ENCODE results near the gene SECISBP2. TPM values are rescaled to one million over a fixed set of nuclear protein-coding genes. Genes with fewer than 3 reads are reported as not detected.

SECISBP2 gene
- total RNA-seq, 1 experiment from 2014 or later, result 41.4 TPM

- Histone ChIP-seq H3K27ac (no peak overlapping the region), H4K20me1 (ENCODE audit: insufficient read depth) (no peaks in the 10 kb centered on the region; the same call in 1 of the 2 replicates), H3K4me1 (replicated peaks; ENCODE audit: insufficient read depth) (no peaks in the 10 kb centered on the region), H2AFZ (no peak overlapping the region), H3K9me2 (ENCODE audit: insufficient read depth) (no peaks in the 10 kb centered on the region), H3K27me3 (ENCODE audit: insufficient read depth, low read depth) (no peaks in the 10 kb centered on the region), H3K4me2 (no peak overlapping the region), H3K36me3 (ENCODE audit: low read depth) (peaks cover 2% of the 10 kb centered on the region; the same call in 1 of the 2 replicates), H3F3A (ENCODE audit: insufficient read depth, low read depth) (no peaks in the 10 kb centered on the region), H3K9me3 (ENCODE audit: insufficient read depth, low read depth) (no peaks in the 10 kb centered on the region), H3K4me3 (no peak overlapping the region), H3K79me2 (ENCODE audit: low read depth) (no peaks in the 10 kb centered on the region)
- no TSS peak for BruUV-seq (replicated peaks)
- no peak for DNase-seq
- TF ChIP-seq CTCF (conservative IDR thresholded peaks at IDR 0.05) (no peak), EZH2 (IDR thresholded peaks at IDR 0.05; ENCODE audit: low read depth) (no peak)
- intact Hi-C loops (cut with micrococcal nuclease; ENCODE audit: unreplicated experiment), result no loop called here
- POLR2A ChIA-PET (ENCODE audit: unreplicated experiment), result interaction anchor here (0.6 kb wide), 1 partner anchor 132 kb away, joined by 5 read pairs; no protein-coding TSS in a partner anchor
- CTCF ChIA-PET, result no interaction called here
Measured at GRCh38 chr9:89387197-89387849, 69.0 kb downstream of the SECISBP2 start.

DNA sequence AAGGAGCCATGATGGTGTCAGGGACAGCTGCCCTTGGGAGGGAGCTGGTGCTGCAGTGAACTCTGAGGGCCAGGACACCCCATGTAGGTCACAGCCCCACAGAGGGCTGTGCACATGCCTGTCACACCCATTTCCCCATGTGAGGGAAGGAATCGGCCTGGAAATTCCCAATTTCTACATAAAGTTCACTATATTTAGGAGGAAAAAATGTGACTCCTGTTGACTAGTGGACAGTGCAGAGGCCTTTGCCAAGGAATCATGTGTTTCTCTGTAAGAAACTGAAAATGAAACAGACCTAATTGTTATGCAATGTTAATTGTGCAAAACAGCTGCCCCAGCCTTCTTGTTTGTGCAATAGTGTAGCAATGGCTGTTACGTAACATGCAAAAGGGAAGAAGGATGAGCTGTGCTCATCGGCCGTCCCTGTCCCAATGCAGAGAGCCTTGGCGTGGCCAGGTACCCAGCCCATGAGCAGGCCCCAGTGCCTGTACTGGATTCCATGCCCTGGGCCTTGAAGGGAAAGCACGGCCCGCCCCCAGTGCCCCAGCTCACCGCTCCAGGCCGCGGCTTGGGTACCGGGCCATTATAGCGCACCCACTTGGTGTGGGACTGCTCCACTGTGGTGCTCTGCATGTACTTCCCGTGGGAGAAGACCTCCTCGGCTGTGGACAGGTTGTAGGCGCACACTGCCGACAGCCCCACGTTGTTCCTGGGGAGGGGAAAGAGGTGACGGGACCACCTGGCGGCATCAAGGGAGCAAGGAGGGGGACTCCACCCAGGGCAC, 70.0 kb downstream of the SECISBP2 start:
- peak in 1 of 2 experiments; percentile 39 for DNase-seq
- H3K27ac ChIP-seq, result no peak overlapping the region
- no peaks in the 10 kb centered on the region for H3K9me3 ChIP-seq (ENCODE audit: insufficient read depth, low read depth)
- TF ChIP-seq CTCF (conservative IDR thresholded peaks at IDR 0.05) (no peak), EZH2 (IDR thresholded peaks at IDR 0.05; ENCODE audit: low read depth) (no peak)
- ChIA-PET POLR2A (ENCODE audit: unreplicated experiment) (interaction anchor here (0.6 kb wide), 1 partner anchor 131 kb away, joined by 5 read pairs; no protein-coding TSS in a partner anchor), CTCF (no interaction called here)
- no peaks in the 10 kb centered on the region for H3K27me3 ChIP-seq (ENCODE audit: insufficient read depth, low read depth)
- no peaks in the 10 kb centered on the region for H3K4me1 ChIP-seq (replicated peaks; ENCODE audit: insufficient read depth)
- no TSS peak for BruUV-seq (replicated peaks)
- H4K20me1 ChIP-seq (ENCODE audit: insufficient read depth), result no peaks in the 10 kb centered on the region; the same call in 1 of the 2 replicates
- peaks cover 2% of the 10 kb centered on the region; the same call in 1 of the 2 replicates for H3K36me3 ChIP-seq (ENCODE audit: low read depth)
- intact Hi-C loops (cut with micrococcal nuclease; ENCODE audit: unreplicated experiment), result no loop called here
- no peaks in the 10 kb centered on the region for H3K9me2 ChIP-seq (ENCODE audit: insufficient read depth)
- no peak overlapping the region for H3K4me3 ChIP-seq
- no peaks in the 10 kb centered on the region for H3F3A ChIP-seq (ENCODE audit: insufficient read depth, low read depth)
- H3K4me2 ChIP-seq, result no peak overlapping the region
- no peaks in the 10 kb centered on the region for H3K79me2 ChIP-seq (ENCODE audit: low read depth)
- no peak overlapping the region for H2AFZ ChIP-seq

DNA sequence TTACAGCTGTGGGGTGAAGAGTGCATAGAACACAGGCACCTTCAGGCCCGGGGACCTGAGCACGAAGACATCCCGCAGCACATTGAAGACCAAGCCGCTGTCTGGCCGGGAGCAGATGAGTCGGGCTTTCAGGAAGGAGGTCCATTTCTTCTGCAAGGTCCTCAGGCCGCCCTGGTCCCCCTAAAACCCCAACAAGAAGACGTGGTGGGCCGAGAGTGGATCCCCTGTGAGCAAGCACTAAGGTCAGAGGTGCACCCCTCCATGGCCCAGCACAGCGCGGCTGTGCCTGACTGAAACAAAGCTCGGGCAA, 70.5 kb downstream of the SECISBP2 start:
- Histone ChIP-seq H3K4me1 (replicated peaks; ENCODE audit: insufficient read depth) (no peaks in the 10 kb centered on the region), H3K79me2 (ENCODE audit: low read depth) (no peaks in the 10 kb centered on the region), H3K4me2 (no peak overlapping the region), H3K36me3 (ENCODE audit: low read depth) (peaks cover 2% of the 10 kb centered on the region; the same call in 1 of the 2 replicates), H3K4me3 (no peak overlapping the region), H3K27me3 (ENCODE audit: insufficient read depth, low read depth) (no peaks in the 10 kb centered on the region), H3K9me3 (ENCODE audit: insufficient read depth, low read depth) (no peaks in the 10 kb centered on the region), H2AFZ (no peak overlapping the region), H4K20me1 (ENCODE audit: insufficient read depth) (no peaks in the 10 kb centered on the region; the same call in 1 of the 2 replicates), H3F3A (ENCODE audit: insufficient read depth, low read depth) (no peaks in the 10 kb centered on the region), H3K9me2 (ENCODE audit: insufficient read depth) (no peaks in the 10 kb centered on the region), H3K27ac (no peak overlapping the region)
- CTCF ChIA-PET, result no interaction called here
- intact Hi-C loops (cut with micrococcal nuclease; ENCODE audit: unreplicated experiment), result no loop called here
- TF ChIP-seq EZH2 (IDR thresholded peaks at IDR 0.05; ENCODE audit: low read depth) (no peak), CTCF (conservative IDR thresholded peaks at IDR 0.05) (no peak)
- BruUV-seq (replicated peaks), result no TSS peak
- DNase-seq, result no peak
- POLR2A ChIA-PET (ENCODE audit: unreplicated experiment), result interaction anchor here (0.5 kb wide), 1 partner anchor 12 kb away, joined by 5 read pairs; no protein-coding TSS in a partner anchor
